ENCODE measurements around the gene PDCD11. TPM values are rescaled to one million over a fixed set of nuclear protein-coding genes. Genes with fewer than 3 reads are reported as not detected.
A peak's percentile ranks its signal among the peaks of the same experiment; 100 is the strongest.

Gene PDCD11
- total RNA-seq, 4 donors from 2014 or later = 26.4 to 38.3 (median 29.3) TPM

GRCh38 chr10:103442031-103442461, 45.6 kb downstream of the PDCD11 start:
- no peak for TF ChIP-seq POLR2A (IDR thresholded peaks at IDR 0.05)
- TF ChIP-seq CTCF (IDR thresholded peaks at IDR 0.05) = no peak
- TF ChIP-seq EP300 (IDR thresholded peaks at IDR 0.05) = no peak
- TF ChIP-seq POLR2AphosphoS5 (IDR thresholded peaks at IDR 0.05) = no peak
- H3K36me3 ChIP-seq = peaks cover 96% of the 10 kb centered on the region
- DNase-seq (ENCODE audit: low spot score in 2 of 2) = no peak
- no peaks in the 10 kb centered on the region for H3K27me3 ChIP-seq
- no peaks in the 10 kb centered on the region for H3K9me3 ChIP-seq
- H3K4me3 ChIP-seq = no peak overlapping the region
- H3K4me1 ChIP-seq = peaks cover 24% of the 10 kb centered on the region
- H3K27ac ChIP-seq = no peak overlapping the region
- WGBS = 75% methylated on average over 12 of the region's 13 CpGs

GRCh38 chr10:103443475-103444185, 47.2 kb downstream of the PDCD11 start:
- 81% methylated on average over 23 of the region's 23 CpGs for WGBS
- no peak for TF ChIP-seq POLR2AphosphoS5 (IDR thresholded peaks at IDR 0.05)
- TF ChIP-seq CTCF (IDR thresholded peaks at IDR 0.05) = no peak
- no peak for TF ChIP-seq EP300 (IDR thresholded peaks at IDR 0.05)
- no peak for TF ChIP-seq POLR2A (IDR thresholded peaks at IDR 0.05)
- no peak for DNase-seq (ENCODE audit: low spot score in 2 of 2)
- Histone ChIP-seq H3K27ac (no peak overlapping the region), H3K9me3 (no peaks in the 10 kb centered on the region), H3K4me1 (peaks cover 40% of the 10 kb centered on the region), H3K36me3 (peaks cover 92% of the 10 kb centered on the region), H3K4me3 (no peak overlapping the region), H3K27me3 (no peaks in the 10 kb centered on the region)

GRCh38 chr10:103444478-103444877, 48.1 kb downstream of the PDCD11 start:
- DNase-seq (ENCODE audit: low spot score in 2 of 2) = no peak
- no peak overlapping the region for H3K27ac ChIP-seq
- H3K27me3 ChIP-seq = no peaks in the 10 kb centered on the region
- peaks cover 85% of the 10 kb centered on the region for H3K36me3 ChIP-seq
- no peak for TF ChIP-seq CTCF (IDR thresholded peaks at IDR 0.05)
- TF ChIP-seq POLR2AphosphoS5 (IDR thresholded peaks at IDR 0.05) = no peak
- no peak for TF ChIP-seq EP300 (IDR thresholded peaks at IDR 0.05)
- TF ChIP-seq POLR2A (IDR thresholded peaks at IDR 0.05) = no peak
- no peaks in the 10 kb centered on the region for H3K9me3 ChIP-seq
- H3K4me1 ChIP-seq = peaks cover 48% of the 10 kb centered on the region
- H3K4me3 ChIP-seq = no peak overlapping the region
- 75% methylated on average over 5 of the region's 10 CpGs for WGBS

- no peak for DNase-seq (ENCODE audit: low spot score in 2 of 2)
- no peak overlapping the region for H3K4me3 ChIP-seq
- H3K27ac ChIP-seq = peak overlapping the region; percentile 87
- H3K4me1 ChIP-seq = peaks cover 57% of the 10 kb centered on the region
- H3K9me3 ChIP-seq = no peaks in the 10 kb centered on the region
- H3K27me3 ChIP-seq = no peaks in the 10 kb centered on the region
- no peak for TF ChIP-seq POLR2A (IDR thresholded peaks at IDR 0.05)
- no peak for TF ChIP-seq EP300 (IDR thresholded peaks at IDR 0.05)
- no peak for TF ChIP-seq CTCF (IDR thresholded peaks at IDR 0.05)
- no peak for TF ChIP-seq POLR2AphosphoS5 (IDR thresholded peaks at IDR 0.05)
- 78% methylated on average over 9 of the region's 9 CpGs for WGBS
- peaks cover 79% of the 10 kb centered on the region for H3K36me3 ChIP-seq
Observed at GRCh38 chr10:103445366-103445765, 48.9 kb downstream of the PDCD11 start.

GRCh38 chr10:103445767-103446567, 49.5 kb downstream of the PDCD11 start:
- Histone ChIP-seq H3K27me3 (no peaks in the 10 kb centered on the region), H3K4me3 (no peak overlapping the region), H3K9me3 (no peaks in the 10 kb centered on the region), H3K4me1 (peaks cover 63% of the 10 kb centered on the region), H3K27ac (peak overlapping the region; percentile 87), H3K36me3 (peaks cover 73% of the 10 kb centered on the region)
- DNase-seq (ENCODE audit: low spot score in 2 of 2) = peak in 1 of 2 donors; percentile 91
- TF ChIP-seq POLR2A (IDR thresholded peaks at IDR 0.05) (no peak), EP300 (IDR thresholded peaks at IDR 0.05) (no peak), CTCF (IDR thresholded peaks at IDR 0.05) (no peak), POLR2AphosphoS5 (IDR thresholded peaks at IDR 0.05) (no peak)
- WGBS = 62% methylated on average over 10 of the region's 12 CpGs

Data from suprapubic skin (tissue), 4 donors.